ENCODE results near the gene ZNF366.

The ZNF366 gene

DNA sequence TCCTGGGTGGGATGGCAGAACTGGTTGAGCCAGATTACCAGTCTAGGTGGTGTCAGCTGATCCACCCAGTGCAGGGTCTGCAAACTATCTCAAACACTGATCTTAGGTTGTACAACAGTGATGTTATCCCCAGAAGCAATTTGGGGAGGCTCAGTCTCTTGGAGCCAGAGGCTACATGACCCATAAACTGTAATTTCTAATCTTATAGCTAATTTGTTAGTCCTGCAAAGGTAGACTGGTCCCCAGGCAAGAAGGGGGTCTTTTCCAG, 5.3 kb upstream of the ZNF366 start:
- DNase-seq (ENCODE audit: extremely low spot score) = no peak
- ChIA-PET CTCF (interaction anchor here (0.7 to 2.8 kb wide), 11 partner anchors 9 to 145 kb away, joined by 3 to 21 read pairs (median 4); no protein-coding TSS in a partner anchor), POLR2A (no interaction called here)
- TF ChIP-seq, protein P1, sequence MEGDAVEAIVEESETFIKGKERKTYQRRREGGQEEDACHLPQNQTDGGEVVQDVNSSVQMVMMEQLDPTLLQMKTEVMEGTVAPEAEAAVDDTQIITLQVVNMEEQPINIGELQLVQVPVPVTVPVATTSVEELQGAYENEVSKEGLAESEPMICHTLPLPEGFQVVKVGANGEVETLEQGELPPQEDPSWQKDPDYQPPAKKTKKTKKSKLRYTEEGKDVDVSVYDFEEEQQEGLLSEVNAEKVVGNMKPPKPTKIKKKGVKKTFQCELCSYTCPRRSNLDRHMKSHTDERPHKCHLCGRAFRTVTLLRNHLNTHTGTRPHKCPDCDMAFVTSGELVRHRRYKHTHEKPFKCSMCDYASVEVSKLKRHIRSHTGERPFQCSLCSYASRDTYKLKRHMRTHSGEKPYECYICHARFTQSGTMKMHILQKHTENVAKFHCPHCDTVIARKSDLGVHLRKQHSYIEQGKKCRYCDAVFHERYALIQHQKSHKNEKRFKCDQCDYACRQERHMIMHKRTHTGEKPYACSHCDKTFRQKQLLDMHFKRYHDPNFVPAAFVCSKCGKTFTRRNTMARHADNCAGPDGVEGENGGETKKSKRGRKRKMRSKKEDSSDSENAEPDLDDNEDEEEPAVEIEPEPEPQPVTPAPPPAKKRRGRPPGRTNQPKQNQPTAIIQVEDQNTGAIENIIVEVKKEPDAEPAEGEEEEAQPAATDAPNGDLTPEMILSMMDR (IDR thresholded peaks at IDR 0.05; ENCODE audit: control extremely low read depth, extremely low read depth, low read depth, missing control alignments) = no peak

DNA sequence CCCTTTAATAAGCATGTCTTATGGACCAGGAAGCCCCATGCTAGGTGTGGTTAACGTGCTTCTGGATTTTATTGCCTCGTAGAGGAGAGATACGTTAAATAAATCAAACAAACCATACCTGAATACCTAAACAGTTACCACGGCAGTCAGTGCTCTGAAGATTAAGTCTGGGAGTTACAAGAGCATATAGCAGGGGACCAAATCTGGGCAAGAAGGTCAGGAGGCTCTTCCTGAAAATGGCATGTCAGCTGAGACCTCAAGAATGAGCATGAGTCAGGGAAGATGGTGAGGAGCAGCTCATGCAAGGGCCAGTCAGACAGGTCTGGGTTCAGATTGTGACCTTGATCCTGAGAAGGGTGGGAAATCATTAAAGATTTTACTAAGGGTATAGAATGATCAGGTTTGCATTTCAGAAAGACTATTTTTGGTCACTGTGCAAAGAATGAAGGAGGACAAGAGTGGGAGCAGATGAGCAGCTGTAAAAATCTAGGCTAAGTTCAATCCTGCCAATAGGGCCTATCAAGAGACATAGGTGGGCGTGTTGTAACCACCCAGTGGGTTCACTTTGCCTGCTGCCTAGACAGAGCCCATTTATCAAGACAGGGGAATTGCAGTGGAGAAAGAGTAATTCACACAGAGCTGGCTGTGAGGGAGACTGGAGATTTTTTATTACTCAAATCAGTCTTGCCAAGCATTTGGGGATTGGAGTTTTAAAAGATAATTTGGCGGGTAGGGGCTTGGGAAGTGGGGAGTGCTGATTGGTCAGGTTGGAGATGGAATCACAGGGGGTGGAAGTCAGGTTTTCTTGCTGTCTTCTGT, 4.8 kb upstream of the ZNF366 start:
- CTCF ChIA-PET = interaction anchor here (0.7 to 2.8 kb wide), 7 partner anchors 12 to 145 kb away, joined by 3 to 21 read pairs (median 4); no protein-coding TSS in a partner anchor
- no peak for DNase-seq (ENCODE audit: extremely low spot score)
- TF ChIP-seq, protein P1 (IDR thresholded peaks at IDR 0.05; ENCODE audit: control extremely low read depth, extremely low read depth, low read depth, missing control alignments) = no peak
- POLR2A ChIA-PET = no interaction called here

DNA sequence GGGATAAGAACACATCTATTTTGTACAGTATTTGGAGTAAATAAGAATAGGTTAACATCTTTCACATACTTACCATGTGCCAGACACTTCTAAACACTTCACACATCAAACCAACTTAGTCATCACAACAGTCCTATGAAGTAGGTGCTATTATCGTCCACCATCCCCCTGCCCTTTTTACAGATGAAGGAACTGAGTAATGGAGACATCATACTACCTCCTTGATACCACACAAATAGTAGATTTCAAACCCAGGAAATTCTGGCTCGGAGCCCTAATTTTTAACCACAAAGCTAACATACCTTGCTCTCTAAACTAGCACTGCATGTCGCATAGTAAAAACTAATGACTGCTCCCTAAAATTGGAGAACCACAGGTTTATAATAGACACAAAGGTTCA, 4.2 kb upstream of the ZNF366 start:
- ChIA-PET CTCF (interaction anchor here (1.7 kb wide), 1 partner anchor 117 kb away, joined by 4 read pairs; no protein-coding TSS in a partner anchor), POLR2A (no interaction called here)
- TF ChIP-seq, protein P1 (IDR thresholded peaks at IDR 0.05; ENCODE audit: control extremely low read depth, extremely low read depth, low read depth, missing control alignments) = no peak
- DNase-seq (ENCODE audit: extremely low spot score) = no peak

DNA sequence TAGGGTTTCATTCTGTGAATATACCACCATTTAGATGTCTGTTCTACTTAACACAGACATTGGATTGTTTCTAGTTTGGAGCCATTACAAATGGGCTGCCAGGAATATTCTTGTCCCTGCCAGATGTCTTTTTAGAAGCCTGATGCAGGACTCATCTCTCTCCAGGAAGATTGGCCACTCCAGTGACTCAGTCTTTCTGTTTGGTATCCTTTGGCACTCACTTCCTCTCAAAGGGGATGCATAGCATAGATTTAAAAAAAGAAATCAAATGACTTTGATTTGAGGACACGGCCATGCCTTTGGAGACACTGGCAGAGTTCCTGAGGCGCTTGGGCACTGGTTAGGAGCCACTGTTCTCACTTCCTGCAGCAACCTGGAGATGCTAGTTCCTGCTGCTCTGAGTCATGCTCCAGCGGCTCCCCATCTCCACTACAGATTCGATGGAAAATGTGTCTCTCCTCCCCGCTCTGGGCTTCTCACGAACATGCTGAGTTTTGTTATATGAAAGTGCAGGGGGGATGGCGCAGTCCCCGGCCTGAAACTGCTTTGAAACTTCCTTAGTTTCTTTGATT, 3.5 kb upstream of the ZNF366 start:
- ChIA-PET CTCF (no interaction called here), POLR2A (no interaction called here)
- TF ChIP-seq, protein P1 (IDR thresholded peaks at IDR 0.05; ENCODE audit: control extremely low read depth, extremely low read depth, low read depth, missing control alignments) = no peak
- no peak for DNase-seq (ENCODE audit: extremely low spot score)

DNA sequence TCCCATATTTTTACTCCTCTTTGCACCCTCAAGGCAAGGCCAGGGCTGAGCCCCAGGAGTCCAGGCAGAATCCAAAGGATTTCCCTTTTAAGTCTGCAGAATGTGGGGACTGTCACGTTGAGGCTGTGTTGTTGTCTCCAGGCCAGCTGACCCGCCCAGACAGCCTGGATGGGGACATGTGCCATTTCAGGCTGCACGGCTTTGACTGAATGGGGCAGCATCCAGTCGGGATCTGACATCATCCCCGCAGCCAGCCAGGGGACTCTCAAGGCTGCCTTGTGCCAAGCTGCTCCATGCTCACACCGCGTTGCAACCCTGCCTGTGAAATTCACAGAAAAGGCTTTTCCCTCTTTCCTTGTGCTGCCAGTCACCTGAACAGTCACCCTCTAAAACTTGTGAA, 2.2 kb upstream of the ZNF366 start:
- no peak for DNase-seq (ENCODE audit: extremely low spot score)
- CTCF ChIA-PET = no interaction called here
- TF ChIP-seq, protein P1 (IDR thresholded peaks at IDR 0.05; ENCODE audit: control extremely low read depth, extremely low read depth, low read depth, missing control alignments) = no peak
- POLR2A ChIA-PET = no interaction called here

DNA sequence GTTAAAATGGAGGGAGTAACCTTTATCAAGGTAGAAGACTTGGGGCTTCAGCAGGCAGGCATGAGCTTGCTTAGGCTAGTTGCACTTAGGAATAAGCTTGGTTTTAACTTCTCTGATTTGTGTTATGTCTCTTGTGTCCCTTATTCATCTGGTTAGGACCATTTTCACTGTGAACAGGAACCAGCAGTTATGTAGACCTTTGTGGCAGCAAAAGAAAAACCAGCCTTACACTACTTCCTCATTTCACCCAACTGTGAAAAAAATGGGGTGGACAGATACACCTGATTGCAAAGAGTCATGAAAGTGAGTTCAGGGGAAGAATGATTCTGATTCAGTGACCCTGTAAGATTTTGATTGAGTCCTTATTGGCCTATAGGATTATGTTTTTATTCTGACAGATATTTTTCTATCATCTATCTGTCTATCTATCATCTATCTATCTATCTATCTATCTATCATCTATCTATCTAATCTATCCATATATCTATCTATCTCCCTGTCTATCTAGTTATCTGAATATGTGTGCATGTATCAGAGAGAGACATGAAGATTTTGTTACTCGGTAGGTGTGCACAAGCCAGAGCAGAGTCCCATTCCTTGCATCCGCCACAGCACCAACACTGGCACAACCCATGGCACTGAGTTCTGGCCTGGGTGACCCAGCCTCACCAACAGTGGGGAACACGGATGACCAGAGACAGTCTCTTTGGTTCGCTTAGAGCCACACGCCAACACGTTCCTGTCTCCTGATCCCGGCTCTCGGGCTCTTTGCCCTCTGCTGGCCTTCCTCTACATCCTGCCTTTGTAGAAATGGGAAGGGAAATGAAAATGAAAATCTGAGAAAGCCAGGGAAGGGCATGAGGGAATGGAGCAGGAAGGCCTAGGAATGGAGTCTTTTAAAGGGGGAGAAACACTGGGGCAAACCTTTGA, 1.3 kb upstream of the ZNF366 start:
- CTCF ChIA-PET = interaction anchor here (0.9 kb wide), 1 partner anchor 15 kb away, joined by 3 read pairs; no protein-coding TSS in a partner anchor
- peak; percentile 84 for DNase-seq (ENCODE audit: extremely low spot score)
- TF ChIP-seq, protein P1 (IDR thresholded peaks at IDR 0.05; ENCODE audit: control extremely low read depth, extremely low read depth, low read depth, missing control alignments) = no peak
- POLR2A ChIA-PET = no interaction called here

Data from GM10248 (cell line).